Neuronal stem cell (in vitro differentiated cells): Measurements from ENCODE around the gene LDLRAD3.

Source experiments
- DNase-seq: peaks from one replicate; pipeline ENCODE4 v3.0.0-alpha.2; 2013; ENCODE audit warnings: low spot score
- H2AFZ ChIP-seq: one replicate; pipeline ENCODE4 v1.6.1; 2013; ENCODE audit warnings: mild to moderate bottlenecking, low read length, inconsistent platforms
- H2AK5ac ChIP-seq: 2 replicates; pipeline ENCODE4 v1.6.1; 2013; ENCODE audit warnings: low read depth, mild to moderate bottlenecking, inconsistent platforms, low read length, moderate library complexity, mixed read lengths
- H2BK120ac ChIP-seq: 2 replicates; pipeline ENCODE4 v1.6.1; 2013; ENCODE audit warnings: low read depth, mild to moderate bottlenecking, inconsistent platforms, low read length, moderate library complexity, mixed read lengths
- H2BK12ac ChIP-seq: one replicate; pipeline ENCODE4 v1.6.1; 2013; ENCODE audit warnings: low read length, inconsistent platforms
- H2BK15ac ChIP-seq: 2 replicates; pipeline ENCODE4 v1.6.1; 2013; ENCODE audit warnings: mild to moderate bottlenecking, low read length, inconsistent platforms, mixed read lengths
- H2BK5ac ChIP-seq: one replicate; pipeline ENCODE4 v1.6.1; 2013; ENCODE audit warnings: inconsistent platforms, mild to moderate bottlenecking, low read length, moderate library complexity
- H3K14ac ChIP-seq: one replicate; pipeline ENCODE4 v1.6.1; 2013; ENCODE audit warnings: low read length, inconsistent platforms
- H3K18ac ChIP-seq: 2 replicates; pipeline ENCODE4 v1.6.1; 2013; ENCODE audit warnings: low read length, inconsistent platforms
- H3K23ac ChIP-seq: 2 replicates; pipeline ENCODE4 v1.6.1; 2013; ENCODE audit warnings: low read depth, mild to moderate bottlenecking, mixed read lengths, low read length, inconsistent platforms; ENCODE audit not compliant: poor library complexity
- H3K27ac ChIP-seq: replicated peaks from 3 replicates; pipeline ENCODE4 v1.5.1; 2013; ENCODE audit warnings: low read length, inconsistent platforms
- H3K27me3 ChIP-seq, 3 experiments: 2 replicates each; pipeline ENCODE4 v1.6.1; 2013; ENCODE audit warnings: low read length in 3 of 3, mild to moderate bottlenecking in 2 of 3, inconsistent platforms in 1 of 3, low read depth in 1 of 3, mixed read lengths in 1 of 3, moderate library complexity in 1 of 3; ENCODE audit not compliant: control insufficient read depth in 3 of 3, insufficient read depth in 3 of 3
- H3K36me3 ChIP-seq, 2 donors: replicated peaks in 1 of 2; 2 replicates each; pipeline ENCODE4 v1.6.1; 2013; ENCODE audit warnings: low read length in 2 of 2; ENCODE audit not compliant: control insufficient read depth in 2 of 2, insufficient read depth in 2 of 2
- H3K4ac ChIP-seq: 2 replicates; pipeline ENCODE4 v1.6.1; 2013; ENCODE audit warnings: inconsistent platforms, mild to moderate bottlenecking, low read length, moderate library complexity
- H3K4me1 ChIP-seq, 2 donors: 1 replicate in 1 of 2; 2 replicates in 1 of 2; pipeline ENCODE4 v1.6.1; 2013; ENCODE audit warnings: low read length in 2 of 2, low read depth in 1 of 2; ENCODE audit not compliant: control insufficient read depth in 2 of 2, insufficient read depth in 1 of 2
- H3K4me2 ChIP-seq: one replicate; pipeline ENCODE4 v1.6.1; 2013; ENCODE audit warnings: mild to moderate bottlenecking, low read length, inconsistent platforms; ENCODE audit not compliant: insufficient read depth, poor library complexity, severe bottlenecking
- H3K4me3 ChIP-seq, 2 donors: 2 replicates each; pipeline ENCODE4 v1.5.1; 2013; ENCODE audit warnings: low read length in 2 of 2, mild to moderate bottlenecking in 2 of 2, inconsistent platforms in 1 of 2, moderate library complexity in 1 of 2
- H3K79me1 ChIP-seq: one replicate; pipeline ENCODE4 v1.6.1; 2013; ENCODE audit warnings: low read depth, mild to moderate bottlenecking, inconsistent platforms, low read length, moderate library complexity
- H3K9ac ChIP-seq: one replicate; pipeline ENCODE4 v1.6.1; 2013; ENCODE audit warnings: mild to moderate bottlenecking, low read depth, low read length, inconsistent platforms; ENCODE audit not compliant: poor library complexity
- H3K9me3 ChIP-seq, 2 donors: replicated peaks in 1 of 2; 2 replicates each; pipeline versions ENCODE3 to v1.6.1; 2013; ENCODE audit warnings: low read length in 2 of 2, mild to moderate bottlenecking in 2 of 2, inconsistent platforms in 1 of 2, low read depth in 1 of 2, mixed read lengths in 1 of 2, moderate library complexity in 1 of 2; ENCODE audit not compliant: control insufficient read depth in 2 of 2, insufficient read depth in 1 of 2
- H4K8ac ChIP-seq: one replicate; pipeline ENCODE4 v1.6.1; 2013; ENCODE audit warnings: low read depth, mild to moderate bottlenecking, inconsistent platforms, low read length, moderate library complexity
- H4K91ac ChIP-seq: one replicate; pipeline ENCODE4 v1.6.1; 2013; ENCODE audit warnings: low read length, low read depth, mild to moderate bottlenecking, inconsistent platforms; ENCODE audit not compliant: poor library complexity
- WGBS, 2 donors: extraction: QIAGEN DNeasy Blood & Tissue Kit; methylation state at CpG; one replicate each; pipeline ENCODE4 v1.1.7; 2013; ENCODE audit warnings: missing lambda C conversion rate in 2 of 2, mixed read lengths in 1 of 2; ENCODE audit not compliant: insufficient read length in 2 of 2, insufficient replicate concordance in 1 of 2; ENCODE audit errors: extremely low coverage in 2 of 2; 5-methylcytosine and 5-hydroxymethylcytosine counted together

The LDLRAD3 gene

GRCh38 chr11:36238036-36238631 lies 294.3 kb downstream of the LDLRAD3 start:
- Histone ChIP-seq H3K23ac (no peak overlapping the region), H2BK5ac (no peak overlapping the region), H3K27me3 (no peaks in the 10 kb centered on the region), H3K36me3 (peaks cover 2 to 4% of the 10 kb centered on the region in 2 donors), H3K4me2 (no peak overlapping the region), H3K27ac (no peak overlapping the region), H3K9ac (no peak overlapping the region), H3K9me3 (no peaks in the 10 kb centered on the region), H3K4me1 (peaks cover 0 to 1% of the 10 kb centered on the region in 2 donors), H3K79me1 (no peaks in the 10 kb centered on the region), H2AK5ac (no peak overlapping the region), H3K4me3 (no peak overlapping the region), H3K14ac (no peak overlapping the region), H2BK12ac (no peak overlapping the region), H2BK120ac (no peak overlapping the region), H4K91ac (no peak overlapping the region), H4K8ac (no peak overlapping the region), H3K4ac (no peak overlapping the region), H3K18ac (no peak overlapping the region), H2AFZ (no peak overlapping the region), H2BK15ac (no peak overlapping the region)
- no peak for DNase-seq

- no peak overlapping the region for H3K14ac ChIP-seq
- no peak overlapping the region for H2AFZ ChIP-seq
- no peak overlapping the region for H4K8ac ChIP-seq
- H3K9ac ChIP-seq: no peak overlapping the region
- H3K79me1 ChIP-seq: no peaks in the 10 kb centered on the region
- no peak overlapping the region for H3K27ac ChIP-seq
- H3K18ac ChIP-seq: no peak overlapping the region
- H3K23ac ChIP-seq: no peak overlapping the region
- H3K9me3 ChIP-seq: no peaks in the 10 kb centered on the region
- H3K4me1 ChIP-seq: peaks cover 0 to 1% of the 10 kb centered on the region in 2 donors
- no peak overlapping the region for H3K4me3 ChIP-seq
- no peak overlapping the region for H2BK15ac ChIP-seq
- H3K27me3 ChIP-seq: no peaks in the 10 kb centered on the region
- no peak overlapping the region for H4K91ac ChIP-seq
- H2BK12ac ChIP-seq: no peak overlapping the region
- H3K4ac ChIP-seq: no peak overlapping the region
- no CpG with 5 or more reads among the region's 1 CpG for WGBS, 2 donors
- H3K36me3 ChIP-seq: peaks cover 2 to 4% of the 10 kb centered on the region in 2 donors
- no peak overlapping the region for H2BK5ac ChIP-seq
- H2AK5ac ChIP-seq: no peak overlapping the region
- H3K4me2 ChIP-seq: no peak overlapping the region
- H2BK120ac ChIP-seq: no peak overlapping the region
- DNase-seq: no peak
Measured at GRCh38 chr11:36238881-36239280, 295.0 kb downstream of the LDLRAD3 start.

- no CpG with 5 or more reads among the region's 3 CpGs for WGBS, 2 donors
- H2BK15ac ChIP-seq: no peak overlapping the region
- no peak overlapping the region for H3K27ac ChIP-seq
- H3K4ac ChIP-seq: no peak overlapping the region
- H3K27me3 ChIP-seq: no peaks in the 10 kb centered on the region
- peak overlapping the region; percentile 15 for H3K18ac ChIP-seq
- peaks cover 0 to 1% of the 10 kb centered on the region in 2 donors for H3K9me3 ChIP-seq
- H3K79me1 ChIP-seq: no peaks in the 10 kb centered on the region
- H3K4me2 ChIP-seq: no peak overlapping the region
- no peak overlapping the region for H2BK5ac ChIP-seq
- no peak overlapping the region for H2BK120ac ChIP-seq
- no peak overlapping the region for H4K8ac ChIP-seq
- DNase-seq: no peak
- no peak overlapping the region for H3K14ac ChIP-seq
- peaks cover 0 to 1% of the 10 kb centered on the region in 2 donors for H3K4me1 ChIP-seq
- H3K23ac ChIP-seq: no peak overlapping the region
- no peak overlapping the region for H3K4me3 ChIP-seq
- no peak overlapping the region for H2BK12ac ChIP-seq
- H2AFZ ChIP-seq: no peak overlapping the region
- H3K36me3 ChIP-seq: peaks cover 2 to 4% of the 10 kb centered on the region in 2 donors
- H3K9ac ChIP-seq: no peak overlapping the region
- no peak overlapping the region for H2AK5ac ChIP-seq
- H4K91ac ChIP-seq: no peak overlapping the region
Measured at GRCh38 chr11:36239636-36240035, 295.8 kb downstream of the LDLRAD3 start.

GRCh38 chr11:36240173-36240572 lies 296.3 kb downstream of the LDLRAD3 start:
- H3K23ac ChIP-seq: no peak overlapping the region
- no peak overlapping the region for H3K4me3 ChIP-seq
- no CpG with 5 or more reads among the region's 4 CpGs for WGBS, 2 donors
- H2AFZ ChIP-seq: no peak overlapping the region
- no peak overlapping the region for H2BK120ac ChIP-seq
- H4K91ac ChIP-seq: no peak overlapping the region
- H2BK15ac ChIP-seq: no peak overlapping the region
- H3K36me3 ChIP-seq: peaks cover 2 to 4% of the 10 kb centered on the region in 2 donors
- H3K79me1 ChIP-seq: no peaks in the 10 kb centered on the region
- no peak overlapping the region for H2BK5ac ChIP-seq
- no peak overlapping the region for H3K9ac ChIP-seq
- H3K4ac ChIP-seq: no peak overlapping the region
- no peak overlapping the region for H3K14ac ChIP-seq
- DNase-seq: no peak
- peaks cover 0 to 1% of the 10 kb centered on the region in 2 donors for H3K4me1 ChIP-seq
- no peak overlapping the region for H3K18ac ChIP-seq
- no peak overlapping the region for H4K8ac ChIP-seq
- H3K4me2 ChIP-seq: no peak overlapping the region
- no peak overlapping the region for H2AK5ac ChIP-seq
- H3K9me3 ChIP-seq: peaks cover 0 to 3% of the 10 kb centered on the region in 2 donors
- H3K27ac ChIP-seq: no peak overlapping the region
- no peaks in the 10 kb centered on the region for H3K27me3 ChIP-seq
- H2BK12ac ChIP-seq: no peak overlapping the region
